ENCODE results near the gene TMEM185B.
A peak's percentile ranks its signal among the peaks of the same experiment; 100 is the strongest.

TMEM185B gene

GRCh38 chr2:120230515-120231471, 7.6 kb upstream of the TMEM185B start:
- DNase-seq: peak in 1 of 2 donors; percentile 22

GRCh38 chr2:120229341-120229740, 6.1 kb upstream of the TMEM185B start:
- no peak for DNase-seq

GRCh38 chr2:120228503-120228902, 5.3 kb upstream of the TMEM185B start:
- DNase-seq: peak in 1 of 2 donors; percentile 32

GRCh38 chr2:120227111-120227991, 4.2 kb upstream of the TMEM185B start:
- no peak for DNase-seq

- no peak for DNase-seq
Measured at GRCh38 chr2:120226316-120226715, 3.1 kb upstream of the TMEM185B start.

- no peak for DNase-seq
Measured at GRCh38 chr2:120225549-120226065, 2.4 kb upstream of the TMEM185B start.

- no peak for DNase-seq
Measured at GRCh38 chr2:120224735-120225548, 1.7 kb upstream of the TMEM185B start.

GRCh38 chr2:120224256-120224655, 1.1 kb upstream of the TMEM185B start:
- no peak for DNase-seq

GRCh38 chr2:120222186-120223033, 790 bp downstream of the TMEM185B start:
- DNase-seq: no peak

- DNase-seq: no peak
Measured at GRCh38 chr2:120221616-120222015, 1.6 kb downstream of the TMEM185B start.

GRCh38 chr2:120220756-120221155, 2.4 kb downstream of the TMEM185B start:
- no peak for DNase-seq

- no peak for DNase-seq
Measured at GRCh38 chr2:120219766-120220165, 3.4 kb downstream of the TMEM185B start.

- no peak for DNase-seq
Measured at GRCh38 chr2:120219291-120219690, 3.9 kb downstream of the TMEM185B start.

- DNase-seq: no peak
Measured at GRCh38 chr2:120218181-120218580, 5.0 kb downstream of the TMEM185B start.

GRCh38 chr2:120210270-120210693, 12.9 kb downstream of the TMEM185B start:
- peak in 1 of 2 donors; percentile 38 for DNase-seq

GRCh38 chr2:120209427-120210269, 13.6 kb downstream of the TMEM185B start:
- no peak for DNase-seq

GRCh38 chr2:120208381-120209353, 14.5 kb downstream of the TMEM185B start:
- no peak for DNase-seq

- DNase-seq: peak in 1 of 2 donors; percentile 42
Measured at GRCh38 chr2:120206022-120206581, 17.1 kb downstream of the TMEM185B start.
